PC-9 (cell line): ENCODE data around the gene CCM2. TPM values are rescaled to one million over a fixed set of nuclear protein-coding genes. Genes with fewer than 3 reads are reported as not detected.

Experiments
- BruUV-seq: library from RNA; stranded (reverse); fragments of 400-500 nt; replicated peaks from 2 replicates; lab custom pipeline; 2021; lab: Mats Ljungman, UMichigan
- CTCF ChIA-PET: fragments of 300-600 bp; sonication (Branson Sonifier 250); formaldehyde crosslinking; loops from one replicate; lab custom pipeline; 2022; ENCODE audit warnings: antibody characterized with exemption; lab: Charles Lee
- POLR2A ChIA-PET: fragments of 300-600 bp; sonication (Branson Sonifier 250); formaldehyde crosslinking; loops from one replicate; lab custom pipeline; 2022; ENCODE audit warnings: antibody characterized with exemption; ENCODE audit not compliant: unreplicated experiment; lab: Charles Lee
- DNase-seq, 2 experiments: peaks; one replicate each; pipeline versions ENCODE4 v3.0.0 to v3.0.0-alpha.2; 2015 to 2022; ENCODE audit warnings: mixed read lengths in 1 of 2
- H2AFZ ChIP-seq: fragments of 200-600 bp; sonication (generic); 2 replicates; pipeline ENCODE4 v1.8.1; 2017; ENCODE audit warnings: antibody characterized with exemption
- H3F3A ChIP-seq: fragments of 200-600 bp; sonication (generic); 2 replicates; pipeline ENCODE4 v1.8.1; 2017; ENCODE audit warnings: antibody characterized with exemption, mild to moderate bottlenecking, low read depth; ENCODE audit not compliant: insufficient read depth
- H3K27ac ChIP-seq: fragments of 200-600 bp; sonication (generic); 2 replicates; pipeline ENCODE4 v1.6.1; 2016; ENCODE audit warnings: mixed run types
- H3K27me3 ChIP-seq: fragments of 200-600 bp; sonication (generic); 2 replicates; pipeline ENCODE4 v1.6.1; 2016; ENCODE audit warnings: low read depth, mixed run types; ENCODE audit not compliant: insufficient read depth
- H3K36me3 ChIP-seq: fragments of 200-600 bp; sonication (generic); 2 replicates; pipeline ENCODE4 v1.6.1; 2016; ENCODE audit warnings: low read depth, mixed run types
- H3K4me1 ChIP-seq: fragments of 200-600 bp; sonication (generic); replicated peaks from 2 replicates; pipeline ENCODE4 v1.6.1; 2016; ENCODE audit warnings: mixed run types; ENCODE audit not compliant: insufficient read depth
- H3K4me2 ChIP-seq: fragments of 200-600 bp; sonication (generic); 2 replicates; pipeline ENCODE4 v1.6.1; 2017; ENCODE audit warnings: mixed run types
- H3K4me3 ChIP-seq: fragments of 200-600 bp; sonication (generic); 2 replicates; pipeline ENCODE4 v1.6.1; 2016; ENCODE audit warnings: mixed run types
- H3K79me2 ChIP-seq: fragments of 200-600 bp; sonication (generic); 2 replicates; pipeline ENCODE4 v1.6.1; 2017; ENCODE audit warnings: low read depth, mixed run types
- H3K9me2 ChIP-seq: fragments of 200-600 bp; sonication (generic); 2 replicates; pipeline ENCODE4 v1.8.1; 2017; ENCODE audit warnings: mild to moderate bottlenecking; ENCODE audit not compliant: insufficient read depth
- H3K9me3 ChIP-seq: fragments of 200-600 bp; sonication (generic); 2 replicates; pipeline ENCODE4 v1.8.1; 2016; ENCODE audit warnings: low read depth; ENCODE audit not compliant: insufficient read depth
- H4K20me1 ChIP-seq: fragments of 200-600 bp; sonication (generic); 2 replicates; pipeline ENCODE4 v1.8.1; 2017; ENCODE audit not compliant: insufficient read depth
- EZH2 ChIP-seq: fragments of 200-600 bp; sonication (generic); IDR thresholded peaks from 2 replicates; pipeline ENCODE4 v1.8.0; 2017; ENCODE audit warnings: antibody characterized with exemption, low read depth
- intact Hi-C: fragments of 100-400 bp; cut with micrococcal nuclease; formaldehyde crosslinking; loops from one replicate; pipeline ENCODE4 v1.10.0; 2022; ENCODE audit not compliant: unreplicated experiment
- total RNA-seq: library from RNA; stranded (reverse); gene quantifications from 2 replicates; pipeline ENCODE4 v1.2.3, GENCODE V29; 2021
- TF ChIP-seq, protein P1 (sequence below): fragments of 200-600 bp; sonication (generic); conservative IDR thresholded peaks from 2 replicates; pipeline ENCODE4 v1.6.1; 2017; ENCODE audit warnings: mixed run types, antibody characterized with exemption, mild to moderate bottlenecking, moderate library complexity

Gene CCM2
- total RNA-seq, 1 experiment from 2014 or later: 54.2 TPM

DNA sequence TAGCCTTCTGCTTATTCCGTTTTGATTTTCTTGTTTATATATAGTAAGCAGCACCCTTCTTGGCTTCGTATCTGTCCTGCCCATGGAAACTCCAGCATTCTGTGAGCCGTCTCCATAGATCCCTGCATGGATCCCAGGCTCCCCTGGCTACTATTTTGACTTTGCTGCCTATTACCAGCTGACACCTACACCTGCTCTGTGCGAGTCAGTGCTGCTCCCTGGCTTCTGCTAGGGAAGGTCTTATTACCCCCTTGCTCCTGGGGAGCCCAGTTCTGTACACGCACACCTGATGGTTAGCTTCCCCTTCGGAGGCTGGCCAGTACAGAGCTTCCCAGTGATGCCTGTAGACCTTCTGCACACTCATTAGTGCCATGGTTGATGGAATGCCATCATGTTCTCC is 53.4 kb downstream of the CCM2 start:
- Histone ChIP-seq H3K36me3 (0 out of 2 replicates have a peak, but pooled peaks cover 7% of the 10 kb centered on the region), H2AFZ (no peak overlapping the region), H3K27me3 (no peaks in the 10 kb centered on the region), H3K9me2 (no peaks in the 10 kb centered on the region), H3K9me3 (no peaks in the 10 kb centered on the region), H3F3A (peaks cover 29% of the 10 kb centered on the region), H3K27ac (no peak overlapping the region), H3K4me2 (no peak overlapping the region), H3K4me1 (peaks cover 33% of the 10 kb centered on the region), H3K79me2 (peaks cover 19% of the 10 kb centered on the region), H3K4me3 (no peak overlapping the region), H4K20me1 (no peaks in the 10 kb centered on the region)
- TF ChIP-seq EZH2: no peak
- TF ChIP-seq, protein P1, sequence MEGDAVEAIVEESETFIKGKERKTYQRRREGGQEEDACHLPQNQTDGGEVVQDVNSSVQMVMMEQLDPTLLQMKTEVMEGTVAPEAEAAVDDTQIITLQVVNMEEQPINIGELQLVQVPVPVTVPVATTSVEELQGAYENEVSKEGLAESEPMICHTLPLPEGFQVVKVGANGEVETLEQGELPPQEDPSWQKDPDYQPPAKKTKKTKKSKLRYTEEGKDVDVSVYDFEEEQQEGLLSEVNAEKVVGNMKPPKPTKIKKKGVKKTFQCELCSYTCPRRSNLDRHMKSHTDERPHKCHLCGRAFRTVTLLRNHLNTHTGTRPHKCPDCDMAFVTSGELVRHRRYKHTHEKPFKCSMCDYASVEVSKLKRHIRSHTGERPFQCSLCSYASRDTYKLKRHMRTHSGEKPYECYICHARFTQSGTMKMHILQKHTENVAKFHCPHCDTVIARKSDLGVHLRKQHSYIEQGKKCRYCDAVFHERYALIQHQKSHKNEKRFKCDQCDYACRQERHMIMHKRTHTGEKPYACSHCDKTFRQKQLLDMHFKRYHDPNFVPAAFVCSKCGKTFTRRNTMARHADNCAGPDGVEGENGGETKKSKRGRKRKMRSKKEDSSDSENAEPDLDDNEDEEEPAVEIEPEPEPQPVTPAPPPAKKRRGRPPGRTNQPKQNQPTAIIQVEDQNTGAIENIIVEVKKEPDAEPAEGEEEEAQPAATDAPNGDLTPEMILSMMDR: no peak
- intact Hi-C loops: no loop called here
- CTCF ChIA-PET: no interaction called here
- no peak for DNase-seq
- POLR2A ChIA-PET: no interaction called here
- BruUV-seq: no TSS peak

DNA sequence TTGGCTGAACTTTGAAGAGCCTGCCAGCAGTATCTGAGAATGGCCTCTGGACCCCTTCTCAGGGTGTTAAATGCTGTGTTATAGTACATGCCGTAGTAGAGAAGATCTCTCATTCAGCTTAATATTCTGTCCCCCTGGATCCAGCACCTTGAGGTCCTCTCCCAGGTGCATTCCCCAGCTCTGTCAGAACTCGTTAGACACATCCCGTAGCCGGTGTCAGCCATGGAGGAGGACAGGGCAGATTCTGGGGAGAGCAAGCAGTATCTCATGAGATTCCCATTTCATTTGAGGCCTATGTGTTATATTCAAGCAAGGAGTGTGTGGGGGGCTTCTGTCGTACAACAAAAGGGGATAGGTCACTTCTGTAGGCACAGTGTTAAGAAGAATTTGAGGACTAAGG is 53.9 kb downstream of the CCM2 start:
- H3K27ac ChIP-seq: no peak overlapping the region
- H3K79me2 ChIP-seq: peaks cover 24% of the 10 kb centered on the region
- no peak overlapping the region for H3K4me3 ChIP-seq
- H2AFZ ChIP-seq: no peak overlapping the region
- TF ChIP-seq EZH2: no peak
- TF ChIP-seq, protein P1: no peak
- no peaks in the 10 kb centered on the region for H3K27me3 ChIP-seq
- DNase-seq: no peak
- no peak overlapping the region for H3K4me2 ChIP-seq
- BruUV-seq: no TSS peak
- H3K4me1 ChIP-seq: peaks cover 33% of the 10 kb centered on the region
- peaks cover 31% of the 10 kb centered on the region for H3F3A ChIP-seq
- H3K9me3 ChIP-seq: no peaks in the 10 kb centered on the region
- intact Hi-C loops: no loop called here
- ChIA-PET POLR2A (no interaction called here), CTCF (no interaction called here)
- 0 out of 2 replicates have a peak, but pooled peaks cover 7% of the 10 kb centered on the region for H3K36me3 ChIP-seq
- no peaks in the 10 kb centered on the region for H3K9me2 ChIP-seq
- no peaks in the 10 kb centered on the region for H4K20me1 ChIP-seq

DNA sequence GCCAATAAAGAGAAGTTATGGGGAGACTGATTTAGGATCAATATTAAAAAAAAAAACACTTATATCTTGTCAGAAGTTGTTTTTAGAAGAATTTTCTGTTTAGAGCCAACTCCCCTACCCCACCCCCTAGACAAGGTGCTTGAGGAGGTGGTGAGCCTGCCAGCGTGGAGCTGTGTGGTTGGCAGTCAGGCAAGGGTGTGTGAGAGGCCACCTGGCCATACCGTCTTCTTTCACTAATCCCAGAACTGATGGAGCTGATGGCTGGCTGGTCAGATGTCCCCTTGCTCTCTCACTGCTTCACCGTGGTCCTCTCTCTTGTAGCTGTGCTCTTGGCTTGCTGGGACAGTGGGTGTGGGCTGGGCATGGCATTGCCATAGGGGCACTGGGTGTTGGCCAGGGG is 54.4 kb downstream of the CCM2 start:
- H4K20me1 ChIP-seq: no peaks in the 10 kb centered on the region
- CTCF ChIA-PET: no interaction called here
- intact Hi-C loops: no loop called here
- TF ChIP-seq, protein P1: no peak
- TF ChIP-seq EZH2: no peak
- no peak overlapping the region for H3K27ac ChIP-seq
- H3K9me3 ChIP-seq: no peaks in the 10 kb centered on the region
- H2AFZ ChIP-seq: no peak overlapping the region
- H3K9me2 ChIP-seq: no peaks in the 10 kb centered on the region
- peaks cover 32% of the 10 kb centered on the region for H3F3A ChIP-seq
- no peak overlapping the region for H3K4me2 ChIP-seq
- no peak overlapping the region for H3K4me3 ChIP-seq
- POLR2A ChIA-PET: no interaction called here
- no peaks in the 10 kb centered on the region for H3K27me3 ChIP-seq
- peaks cover 26% of the 10 kb centered on the region for H3K79me2 ChIP-seq
- BruUV-seq: no TSS peak
- H3K4me1 ChIP-seq: peaks cover 28% of the 10 kb centered on the region
- no peak for DNase-seq
- H3K36me3 ChIP-seq: 0 out of 2 replicates have a peak, but pooled peaks cover 7% of the 10 kb centered on the region
